ENCODE measurements around the gene MYOCOS.

- no peak for TF ChIP-seq CTCF (IDR thresholded peaks at IDR 0.05)
- TF ChIP-seq EP300 (IDR thresholded peaks at IDR 0.05): no peak
- TF ChIP-seq POLR2A (IDR thresholded peaks at IDR 0.05): no peak
These were observed 13.6 kb downstream of the MYOCOS start for GRCh38 chr1:171635661-171636060.
